ENCODE measurements around the gene SLC24A4. TPM values are rescaled to one million over a fixed set of nuclear protein-coding genes. Genes with fewer than 3 reads are reported as not detected.

SLC24A4 gene
- total and polyA plus RNA-seq, 2 donors (not counting 3 experiments of a cell fraction or from before 2014, with no cell fraction given), result 0.07 to 0.08 TPM

- no peak for FAIRE-seq
- Histone ChIP-seq H4K20me1 (replicated peaks; ENCODE audit: control insufficient read depth, extremely low read depth, insufficient read depth, low read length) (no peaks in the 10 kb centered on the region), H3K4me1 (ENCODE audit: control insufficient read depth, extremely low read depth, insufficient read depth, low read length) (no peaks in the 10 kb centered on the region), H3K4me2 (ENCODE audit: insufficient read depth, low read length) (no peak overlapping the region), H3K79me2 (ENCODE audit: control insufficient read depth, insufficient read depth, low read length) (no peaks in the 10 kb centered on the region), H3K36me3 (ENCODE audit: control insufficient read depth in 2 of 2, extremely low read depth in 1 of 2, insufficient read depth in 2 of 2, low read length in 2 of 2) (no peaks in the 10 kb centered on the region), H3K4me3 (replicated peaks in 1 of 3; ENCODE audit: insufficient read depth in 1 of 3, low read depth in 1 of 3, low read length in 3 of 3) (no peak overlapping the region), H3K27ac (ENCODE audit: insufficient read depth, low read depth, low read length) (no peak overlapping the region), H3K9me3 (replicated peaks; ENCODE audit: control insufficient read depth, insufficient read depth, low read length) (no peaks in the 10 kb centered on the region), H3K27me3 (ENCODE audit: control insufficient read depth in 2 of 2, insufficient read depth in 2 of 2, low read length in 2 of 2) (no peaks in the 10 kb centered on the region), H3K9me1 (replicated peaks; ENCODE audit: control insufficient read depth, extremely low read depth, insufficient read depth, low read length) (no peaks in the 10 kb centered on the region), H3K9ac (replicated peaks; ENCODE audit: extremely low read depth, insufficient read depth, low read length) (no peak overlapping the region), H2AFZ (ENCODE audit: low read depth, low read length) (no peak overlapping the region)
- dilution Hi-C loops (cut with MboI; ENCODE audit: extremely low pct_ligation_motif_present, low sequenced_read_pairs) (no loop called here), intact Hi-C loops (cut with micrococcal nuclease) (no loop called here)
- TF ChIP-seq CTCF (IDR thresholded peaks at IDR 0.05; ENCODE audit: extremely low read depth in 1 of 2, insufficient read depth in 1 of 2, low read depth in 1 of 2, low read length in 2 of 2), result no peak
- no peak for TF ChIP-seq POLR2A (IDR thresholded peaks at IDR 0.05; ENCODE audit: low read depth, low read length)
- TF ChIP-seq MYC (IDR thresholded peaks at IDR 0.05; ENCODE audit: low read depth, low read length), result no peak
- no peak for TF ChIP-seq GATA2 (IDR thresholded peaks at IDR 0.05; ENCODE audit: insufficient read depth, insufficient read length, low read depth, low read length)
- no TSS peak for BruUV-seq (replicated peaks)
- ChIA-PET CTCF (no interaction called here), POLR2A (no interaction called here)
- DNase-seq (ENCODE audit: low read depth, low spot score), result no peak
Observed at GRCh38 chr14:92416544-92416943, 93.6 kb downstream of the SLC24A4 start.

GRCh38 chr14:92417759-92418158, 94.8 kb downstream of the SLC24A4 start:
- Histone ChIP-seq H3K9me3 (replicated peaks; ENCODE audit: control insufficient read depth, insufficient read depth, low read length) (no peaks in the 10 kb centered on the region), H3K27ac (ENCODE audit: insufficient read depth, low read depth, low read length) (no peak overlapping the region), H3K36me3 (ENCODE audit: control insufficient read depth in 2 of 2, extremely low read depth in 1 of 2, insufficient read depth in 2 of 2, low read length in 2 of 2) (no peaks in the 10 kb centered on the region), H3K4me2 (ENCODE audit: insufficient read depth, low read length) (no peak overlapping the region), H4K20me1 (replicated peaks; ENCODE audit: control insufficient read depth, extremely low read depth, insufficient read depth, low read length) (no peaks in the 10 kb centered on the region), H3K27me3 (ENCODE audit: control insufficient read depth in 2 of 2, insufficient read depth in 2 of 2, low read length in 2 of 2) (no peaks in the 10 kb centered on the region), H2AFZ (ENCODE audit: low read depth, low read length) (no peak overlapping the region), H3K4me1 (ENCODE audit: control insufficient read depth, extremely low read depth, insufficient read depth, low read length) (no peaks in the 10 kb centered on the region), H3K9me1 (replicated peaks; ENCODE audit: control insufficient read depth, extremely low read depth, insufficient read depth, low read length) (no peaks in the 10 kb centered on the region), H3K4me3 (replicated peaks in 1 of 3; ENCODE audit: insufficient read depth in 1 of 3, low read depth in 1 of 3, low read length in 3 of 3) (no peak overlapping the region), H3K9ac (replicated peaks; ENCODE audit: extremely low read depth, insufficient read depth, low read length) (no peak overlapping the region), H3K79me2 (ENCODE audit: control insufficient read depth, insufficient read depth, low read length) (no peaks in the 10 kb centered on the region)
- TF ChIP-seq FOS (IDR thresholded peaks at IDR 0.05; ENCODE audit: borderline replicate concordance, insufficient read depth, low read length) (no peak), JUN (IDR thresholded peaks at IDR 0.05; ENCODE audit: borderline replicate concordance, insufficient read depth, insufficient read length, low read depth) (no peak), MAX (IDR thresholded peaks at IDR 0.05; ENCODE audit: insufficient read depth, insufficient read length) (no peak), EZH2 (IDR thresholded peaks at IDR 0.05; ENCODE audit: borderline replicate concordance, low read depth, low read length, severe bottlenecking) (no peak), POLR2AphosphoS5 (IDR thresholded peaks at IDR 0.05; ENCODE audit: insufficient read depth, low read depth, low read length) (no peak), CTCF (IDR thresholded peaks at IDR 0.05; ENCODE audit: extremely low read depth in 1 of 2, insufficient read depth in 1 of 2, low read depth in 1 of 2, low read length in 2 of 2) (no peak), POLR2A (IDR thresholded peaks at IDR 0.05; ENCODE audit: low read depth, low read length) (no peak), GATA2 (IDR thresholded peaks at IDR 0.05; ENCODE audit: insufficient read depth, insufficient read length, low read depth, low read length) (no peak), MYC (IDR thresholded peaks at IDR 0.05; ENCODE audit: low read depth, low read length) (no peak)
- CTCF ChIA-PET, result no interaction called here
- intact Hi-C loops (cut with micrococcal nuclease), result no loop called here
- DNase-seq (ENCODE audit: low read depth, low spot score) (no peak), FAIRE-seq (no peak)
- dilution Hi-C loops (cut with MboI; ENCODE audit: extremely low pct_ligation_motif_present, low sequenced_read_pairs), result no loop called here
- POLR2A ChIA-PET, result no interaction called here
- BruUV-seq (replicated peaks), result no TSS peak

All from endothelial cell of umbilical vein (primary cell).